SJCRH30 (cell line): Measurements from ENCODE around the gene CPNE2. TPM values are rescaled to one million over a fixed set of nuclear protein-coding genes. Genes with fewer than 3 reads are reported as not detected.

Experiments used
- total RNA-seq: library from RNA; depleted of rRNA; stranded (reverse); fragments of >200 nt; shearing (Covaris generic); gene quantifications from 2 replicates; pipeline ENCODE4 v1.2.3, GENCODE V29; 2014; rRNA removed

Gene CPNE2
- total RNA-seq, 1 experiment from 2014 or later, result 33.1 TPM

Other genes starting within 250 kb of the CPNE2 start
- not detected in 2 replicates for gene SLC12A3, start 227.4 kb upstream of the CPNE2 start, total RNA-seq
- 69.5 and 103 TPM in 2 replicates for gene HERPUD1, start 160.4 kb upstream of the CPNE2 start, total RNA-seq
- 0.14 TPM in 1 of 2 replicates, not detected in the other for gene CETP, start 130.6 kb upstream of the CPNE2 start, total RNA-seq
- 1.5 and 2.9 TPM in 2 replicates for gene NLRC5, start 103.0 kb upstream of the CPNE2 start, total RNA-seq
- 129 and 142 TPM in 2 replicates for gene PSME3IP1, start 93.5 kb downstream of the CPNE2 start, total RNA-seq
- 49.9 and 50.8 TPM in 2 replicates for gene RSPRY1, start 93.7 kb downstream of the CPNE2 start, total RNA-seq
- 67.0 and 69.3 TPM in 2 replicates for gene ARL2BP, start 152.7 kb downstream of the CPNE2 start, total RNA-seq
- gene PLLP, start 192.1 kb downstream of the CPNE2 start, total RNA-seq, result 0.30 and 0.49 TPM in 2 replicates